B cell (primary cell): ENCODE data around the gene ACTN1. TPM values are rescaled to one million over a fixed set of nuclear protein-coding genes. Genes with fewer than 3 reads are reported as not detected.
"Not testable (repeated sequence)": the region's sequence is repeated elsewhere in the genome, so short reads cannot be mapped to it uniquely, and the experiment has no call there.

Source experiments
- ATAC-seq: fragments of 200-7000 bp; cut with Tn5 transposase; one replicate; pipeline ENCODE4 v1.10.0; 2021; ENCODE audit warnings: low read depth, mild to moderate bottlenecking, moderate number of reproducible peaks, moderate library complexity
- CTCF ChIA-PET: fragments of 350-600 bp; sonication (Branson Sonifier 250); formaldehyde crosslinking; loops from one replicate; lab custom pipeline; 2021; ENCODE audit warnings: antibody characterized with exemption, inconsistent platforms; lab: Charles Lee
- POLR2A ChIA-PET: fragments of 350-600 bp; sonication (Branson Sonifier 250); formaldehyde crosslinking; loops from one replicate; lab custom pipeline; 2021; ENCODE audit warnings: antibody characterized with exemption; lab: Charles Lee
- DNase-seq: peaks from one replicate; pipeline ENCODE4 v3.0.0; 2013
- H2AFZ ChIP-seq: 2 replicates; pipeline ENCODE4 v1.6.1; 2012; ENCODE audit warnings: mild to moderate bottlenecking, low read depth, low read length; ENCODE audit not compliant: insufficient read depth, poor library complexity, severe bottlenecking
- H3K27ac ChIP-seq, 2 donors: 1 replicate in 1 of 2; 2 replicates in 1 of 2; pipeline ENCODE4 v1.5.1; 2012 to 2013; ENCODE audit warnings: low read length in 2 of 2, mild to moderate bottlenecking in 2 of 2, moderate library complexity in 1 of 2
- H3K27me3 ChIP-seq, 4 experiments: fragments of 200-600 bp in 1 of 4; sonication (generic) in 1 of 4; replicated peaks in 1 of 4; 1 replicate in 2 of 4; 2 replicates in 2 of 4; pipeline versions ENCODE4 v1.6.1 to v1.7.0; 2013 to 2016; ENCODE audit warnings: low read length in 3 of 4, mild to moderate bottlenecking in 2 of 4, mixed read lengths in 1 of 4, moderate library complexity in 1 of 4; ENCODE audit not compliant: insufficient read depth in 4 of 4, control insufficient read depth in 3 of 4; ENCODE audit errors: control extremely low read depth in 1 of 4
- H3K36me3 ChIP-seq, 2 experiments: replicated peaks in 1 of 2; 1 replicate in 1 of 2; 2 replicates in 1 of 2; pipeline versions ENCODE4 v1.6.1 to v1.7.1; 2013; ENCODE audit warnings: low read length in 1 of 2; ENCODE audit not compliant: insufficient read depth in 2 of 2, control insufficient read depth in 1 of 2; ENCODE audit errors: control extremely low read depth in 1 of 2, extremely low read depth in 1 of 2
- H3K4me1 ChIP-seq, 2 donors: fragments of 200-600 bp in 1 of 2; sonication (generic) in 1 of 2; 1 replicate in 1 of 2; 2 replicates in 1 of 2; pipeline versions ENCODE4 v1.5.1 to v1.6.1; 2013 to 2017; ENCODE audit warnings: low read length in 2 of 2; ENCODE audit not compliant: control insufficient read depth in 2 of 2, insufficient read depth in 2 of 2
- H3K4me2 ChIP-seq: replicated peaks from 2 replicates; pipeline ENCODE3; 2012; ENCODE audit warnings: mild to moderate bottlenecking, low read depth, low read length; ENCODE audit not compliant: poor library complexity, severe bottlenecking
- H3K4me3 ChIP-seq, 5 experiments: fragments of 200-600 bp in 1 of 5; sonication (generic) in 1 of 5; 1 replicate in 3 of 5; 2 replicates in 2 of 5; pipeline versions ENCODE4 v1.5.1 to v1.7.0; 2011 to 2016; ENCODE audit warnings: low read length in 4 of 5, mild to moderate bottlenecking in 4 of 5, low read depth in 2 of 5, control low read depth in 1 of 5, moderate library complexity in 1 of 5; ENCODE audit not compliant: insufficient read depth in 1 of 5; ENCODE audit errors: control extremely low read depth in 1 of 5, extremely low read depth in 1 of 5
- H3K79me2 ChIP-seq: fragments of 200-600 bp; sonication (generic); one replicate; pipeline ENCODE4 v1.6.0; 2016; ENCODE audit warnings: low read length; ENCODE audit not compliant: control insufficient read depth, insufficient read depth
- H3K9ac ChIP-seq: fragments of 200-600 bp; sonication (generic); 2 replicates; pipeline ENCODE4 v1.6.1; 2017; ENCODE audit warnings: mild to moderate bottlenecking, low read length, moderate library complexity
- H3K9me3 ChIP-seq, 3 donors: one replicate each; pipeline versions ENCODE4 v1.6.1 to v1.7.1; 2013; ENCODE audit warnings: low read length in 2 of 3; ENCODE audit not compliant: control insufficient read depth in 2 of 3, insufficient read depth in 1 of 3; ENCODE audit errors: control extremely low read depth in 1 of 3
- H4K20me1 ChIP-seq: 2 replicates; pipeline ENCODE4 v1.6.0; 2012; ENCODE audit warnings: mild to moderate bottlenecking, low read length; ENCODE audit not compliant: insufficient read depth, control insufficient read depth, poor library complexity, severe bottlenecking
- H3K27ac Mint-ChIP-seq: one replicate; pipeline ENCODE4 v1.8.0; 2021; ENCODE audit warnings: mixed read lengths
- H3K27me3 Mint-ChIP-seq: one replicate; pipeline ENCODE4 v1.8.0; 2021; ENCODE audit warnings: mixed read lengths
- H3K4me1 Mint-ChIP-seq: one replicate; pipeline ENCODE4 v1.8.0; 2021; ENCODE audit warnings: mixed read lengths
- H3K4me3 Mint-ChIP-seq: one replicate; pipeline ENCODE4 v1.8.0; 2021; ENCODE audit warnings: mixed read lengths
- H3K9me3 Mint-ChIP-seq: one replicate; pipeline ENCODE4 v1.8.0; 2022; ENCODE audit warnings: mixed read lengths; ENCODE audit not compliant: insufficient read depth
- CTCF ChIP-seq: fragments of 200-600 bp; IDR thresholded peaks from one replicate; pipeline ENCODE4 v1.8.0; 2022; ENCODE audit warnings: antibody characterized with exemption, mild to moderate bottlenecking
- EZH2 ChIP-seq: IDR thresholded peaks from 2 replicates; pipeline ENCODE4 v1.6.1; 2012; ENCODE audit warnings: borderline replicate concordance, low read depth, mild to moderate bottlenecking, moderate library complexity, low read length; ENCODE audit not compliant: insufficient read depth, poor library complexity, severe bottlenecking
- WGBS: methylation state at CpG from one replicate; pipeline ENCODE4 v1.1.5; 2013; ENCODE audit warnings: missing lambda C conversion rate; ENCODE audit not compliant: insufficient coverage; 5-methylcytosine and 5-hydroxymethylcytosine counted together
- intact Hi-C: fragments of 100-400 bp; cut with micrococcal nuclease; formaldehyde crosslinking; loops from one replicate; pipeline ENCODE4 v1.10.0; 2022
- polyA plus RNA-seq: library from polyadenylated mRNA; depleted of rRNA; stranded (reverse); fragments of >200 nt; gene quantifications from 2 replicates; pipeline ENCODE4 v1.2.3, GENCODE V29; 2012
- total RNA-seq, 2 donors: library from RNA; stranded (reverse); fragments of 120-200 nt in 1 of 2; gene quantifications; 1 replicate in 1 of 2; 2 replicates in 1 of 2; pipeline versions ENCODE4 v1.2.3 to v1.2.4, GENCODE V29; 2013 to 2022

Gene ACTN1
- total and polyA plus RNA-seq, 2 donors (not counting 1 experiment from before 2014, with no cell fraction given): 0.74 to 0.89 TPM

- H3K9ac ChIP-seq: no peak overlapping the region
- H3K9me3 ChIP-seq: peaks cover 0 to 3% (median 0%) of the 10 kb centered on the region in 3 donors
- no peaks in the 10 kb centered on the region for H3K4me1 ChIP-seq
- no peaks in the 10 kb centered on the region for H3K4me1 Mint-ChIP-seq
- 80% methylated on average over 4 of the region's 7 CpGs for WGBS
- H3K27me3 Mint-ChIP-seq: peaks cover 6% of the 10 kb centered on the region
- H3K9me3 Mint-ChIP-seq: no peaks in the 10 kb centered on the region
- TF ChIP-seq EZH2: no peak
- no peak for TF ChIP-seq CTCF
- H4K20me1 ChIP-seq: no peaks in the 10 kb centered on the region
- H3K4me3 Mint-ChIP-seq: no peak overlapping the region
- H3K79me2 ChIP-seq: no peaks in the 10 kb centered on the region
- DNase-seq (no peak), ATAC-seq (no peak)
- H3K4me3 ChIP-seq: no peak overlapping the region
- no peak overlapping the region for H2AFZ ChIP-seq
- no peaks in the 10 kb centered on the region for H3K36me3 ChIP-seq
- intact Hi-C loops: no loop called here
- CTCF ChIA-PET: interaction anchor here (1.6 kb wide), 1 partner anchor 10 kb away, joined by 5 read pairs; no protein-coding TSS in a partner anchor
- H3K27ac ChIP-seq: no peak overlapping the region
- H3K27me3 ChIP-seq: no peaks in the 10 kb centered on the region
- H3K4me2 ChIP-seq: no peak overlapping the region
- no peak overlapping the region for H3K27ac Mint-ChIP-seq
- POLR2A ChIA-PET: interaction anchor here (0.7 kb wide), 1 partner anchor 739 kb away, joined by 4 read pairs; no protein-coding TSS in a partner anchor
Measured at GRCh38 chr14:68854421-68854820, 124.7 kb downstream of the ACTN1 start.

- intact Hi-C loops: no loop called here
- Histone ChIP-seq H3K27ac (no peak overlapping the region), H3K4me1 (no peaks in the 10 kb centered on the region), H3K79me2 (no peaks in the 10 kb centered on the region), H3K36me3 (no peaks in the 10 kb centered on the region), H3K4me2 (no peak overlapping the region), H3K9me3 (peaks cover 0 to 3% (median 0%) of the 10 kb centered on the region in 3 donors), H2AFZ (no peak overlapping the region), H3K4me3 (no peak overlapping the region), H3K9ac (no peak overlapping the region), H3K27me3 (no peaks in the 10 kb centered on the region), H4K20me1 (no peaks in the 10 kb centered on the region)
- DNase-seq: no peak
- TF ChIP-seq EZH2: no peak
- ChIA-PET POLR2A (no interaction called here), CTCF (interaction anchor here (0.8 to 1.6 kb wide), 2 partner anchors 10 to 910 kb away, joined by 4 to 5 read pairs; no protein-coding TSS in a partner anchor)
- no peak overlapping the region for H3K4me3 Mint-ChIP-seq
- H3K27me3 Mint-ChIP-seq: peaks cover 6% of the 10 kb centered on the region
- no peaks in the 10 kb centered on the region for H3K4me1 Mint-ChIP-seq
- WGBS: 97% methylated on average over 5 of the region's 6 CpGs
- no peaks in the 10 kb centered on the region for H3K9me3 Mint-ChIP-seq
- ATAC-seq: no peak
- H3K27ac Mint-ChIP-seq: no peak overlapping the region
Measured at GRCh38 chr14:68853749-68854148, 125.4 kb downstream of the ACTN1 start.

- H3K36me3 ChIP-seq, H2AFZ ChIP-seq, H3K9me3 Mint-ChIP-seq, H3K4me2 ChIP-seq, H3K79me2 ChIP-seq, H3K9ac ChIP-seq, H4K20me1 ChIP-seq, H3K27ac Mint-ChIP-seq, POLR2A ChIA-PET, DNase-seq, intact Hi-C loops, H3K4me3 Mint-ChIP-seq, H3K4me3 ChIP-seq, H3K4me1 ChIP-seq, ATAC-seq, H3K4me1 Mint-ChIP-seq, H3K27ac ChIP-seq, H3K27me3 Mint-ChIP-seq, H3K9me3 ChIP-seq, H3K27me3 ChIP-seq, CTCF ChIA-PET: not testable (repeated sequence)
- WGBS: 92% methylated on average over 4 of the region's 7 CpGs
Measured at GRCh38 chr14:68852493-68852892, 126.6 kb downstream of the ACTN1 start.
